CD14-positive monocyte (primary cell): ENCODE results near the gene DCAKD. TPM values are rescaled to one million over a fixed set of nuclear protein-coding genes. Genes with fewer than 3 reads are reported as not detected.

Experiments
- DNase-seq, 3 donors: peaks; one replicate each; pipeline ENCODE4 v3.0.0-alpha.2; 2011 to 2022
- H2AFZ ChIP-seq: 2 replicates; pipeline ENCODE4 v1.6.0; 2012; ENCODE audit warnings: mild to moderate bottlenecking, low read depth, low read length, inconsistent platforms; ENCODE audit not compliant: insufficient read depth, poor library complexity, severe bottlenecking
- H3K27ac ChIP-seq, 2 donors: 1 replicate in 1 of 2; 2 replicates in 1 of 2; pipeline ENCODE4 v1.5.1; 2012 to 2013; ENCODE audit warnings: low read length in 2 of 2, control low read depth in 1 of 2, inconsistent platforms in 1 of 2, low read depth in 1 of 2, mild to moderate bottlenecking in 1 of 2
- H3K27me3 ChIP-seq, 2 donors: one replicate each; pipeline versions ENCODE4 v1.6.0 to v1.6.1; 2011 to 2013; ENCODE audit warnings: low read length in 2 of 2; ENCODE audit not compliant: control insufficient read depth in 2 of 2, insufficient read depth in 2 of 2
- H3K36me3 ChIP-seq, 2 donors: replicated peaks in 1 of 2; 1 replicate in 1 of 2; 2 replicates in 1 of 2; pipeline versions ENCODE4 v1.5.1 to v1.6.1; 2012 to 2013; ENCODE audit warnings: low read length in 2 of 2, control low read depth in 1 of 2, inconsistent platforms in 1 of 2, mild to moderate bottlenecking in 1 of 2; ENCODE audit not compliant: insufficient read depth in 2 of 2, control insufficient read depth in 1 of 2
- H3K4me1 ChIP-seq, 2 donors: 1 replicate in 1 of 2; 2 replicates in 1 of 2; pipeline versions ENCODE4 v1.5.1 to v1.6.1; 2012 to 2013; ENCODE audit warnings: low read length in 2 of 2, control low read depth in 1 of 2, inconsistent platforms in 1 of 2, mild to moderate bottlenecking in 1 of 2, moderate library complexity in 1 of 2; ENCODE audit not compliant: insufficient read depth in 2 of 2, control insufficient read depth in 1 of 2
- H3K4me2 ChIP-seq: replicated peaks from 2 replicates; pipeline ENCODE3; 2012; ENCODE audit warnings: low read length, moderate library complexity, mild to moderate bottlenecking; ENCODE audit not compliant: poor library complexity, severe bottlenecking; ENCODE audit errors: extremely low read depth
- H3K4me3 ChIP-seq, 3 experiments: fragments of 200-600 bp in 1 of 3; sonication (generic) in 1 of 3; replicated peaks in 1 of 3; 1 replicate in 2 of 3; 2 replicates in 1 of 3; pipeline ENCODE4 v1.5.1; 2011 to 2013; ENCODE audit warnings: low read length in 3 of 3, mild to moderate bottlenecking in 3 of 3, control low read depth in 2 of 3, low read depth in 2 of 3, inconsistent platforms in 1 of 3, moderate library complexity in 1 of 3
- H3K79me2 ChIP-seq: 2 replicates; pipeline ENCODE4 v1.6.0; 2012; ENCODE audit warnings: mild to moderate bottlenecking, control low read depth, inconsistent platforms, low read length, moderate library complexity; ENCODE audit not compliant: insufficient read depth
- H3K9ac ChIP-seq: 2 replicates; pipeline ENCODE4 v1.6.0; 2017; ENCODE audit warnings: low read length, mild to moderate bottlenecking; ENCODE audit not compliant: insufficient read depth, poor library complexity, severe bottlenecking
- H3K9me3 ChIP-seq, 2 donors: replicated peaks in 1 of 2; 1 replicate in 1 of 2; 2 replicates in 1 of 2; pipeline versions ENCODE4 v1.5.1 to v1.6.1; 2012 to 2013; ENCODE audit warnings: low read length in 2 of 2, control low read depth in 1 of 2; ENCODE audit not compliant: control insufficient read depth in 1 of 2, insufficient read depth in 1 of 2
- H4K20me1 ChIP-seq: 2 replicates; pipeline ENCODE4 v1.6.0; 2012; ENCODE audit warnings: mild to moderate bottlenecking, low read length, control low read depth, moderate library complexity; ENCODE audit not compliant: insufficient read depth
- H3K27ac Mint-ChIP-seq, 7 donors: one replicate each; pipeline ENCODE4 v1.8.0; 2020; ENCODE audit warnings: mild to moderate bottlenecking in 7 of 7, mixed read lengths in 7 of 7, moderate library complexity in 6 of 7, inconsistent platforms in 2 of 7
- H3K27me3 Mint-ChIP-seq, 3 donors: one replicate each; pipeline ENCODE4 v1.8.0; 2021 to 2022; ENCODE audit warnings: low read depth in 3 of 3, mild to moderate bottlenecking in 3 of 3, mixed read lengths in 3 of 3, moderate library complexity in 3 of 3, inconsistent platforms in 1 of 3
- H3K36me3 Mint-ChIP-seq, 2 donors: one replicate each; pipeline ENCODE4 v1.8.0; 2020; ENCODE audit warnings: mixed read lengths in 2 of 2, inconsistent platforms in 1 of 2, mild to moderate bottlenecking in 1 of 2
- H3K4me1 Mint-ChIP-seq: one replicate; pipeline ENCODE4 v1.8.0; 2020; ENCODE audit warnings: mild to moderate bottlenecking, mixed read lengths
- H3K4me3 Mint-ChIP-seq, 2 donors: one replicate each; pipeline ENCODE4 v1.8.0; 2020; ENCODE audit warnings: mild to moderate bottlenecking in 2 of 2, mixed read lengths in 2 of 2, moderate library complexity in 1 of 2
- H3K9me3 Mint-ChIP-seq, 7 donors: one replicate each; pipeline ENCODE4 v1.8.0; 2020 to 2022; ENCODE audit warnings: mixed read lengths in 7 of 7, mild to moderate bottlenecking in 6 of 7, moderate library complexity in 6 of 7, inconsistent platforms in 2 of 7
- CTCF ChIP-seq: fragments of 200-600 bp; IDR thresholded peaks from one replicate; pipeline ENCODE4 v1.8.0; 2022; ENCODE audit warnings: antibody characterized with exemption, mild to moderate bottlenecking
- WGBS: methylation state at CpG from one replicate; pipeline ENCODE4 v1.1.5; 2013; ENCODE audit warnings: missing lambda C conversion rate; ENCODE audit not compliant: insufficient coverage; 5-methylcytosine and 5-hydroxymethylcytosine counted together
- intact Hi-C, 2 donors: fragments of 100-400 bp; cut with micrococcal nuclease; formaldehyde crosslinking; loops; one replicate each; pipeline versions ENCODE4 v1.15.0 to v1.15.1; 2023
- polyA plus RNA-seq, 3 donors: library from polyadenylated mRNA; depleted of rRNA in 1 of 3; unstranded in 2 of 3; stranded (reverse) in 1 of 3; fragments of 300-500 nt in 2 of 3; fragments of >200 nt in 1 of 3; fragmentation: Illumina TruSeq in 2 of 3; gene quantifications; 1 replicate in 2 of 3; 2 replicates in 1 of 3; pipeline ENCODE4 v1.2.3, GENCODE V29; 2012 to 2021

DCAKD gene
- polyA plus RNA-seq, 3 donors: 6.6 to 10.0 (median 8.7) TPM

- Histone ChIP-seq H3K27ac (no peak overlapping the region), H3K9me3 (no peaks in the 10 kb centered on the region), H3K79me2 (no peaks in the 10 kb centered on the region), H3K27me3 (no peaks in the 10 kb centered on the region), H2AFZ (no peak overlapping the region), H3K4me1 (no peaks in the 10 kb centered on the region), H3K4me3 (no peak overlapping the region), H3K9ac (no peak overlapping the region), H4K20me1 (no peaks in the 10 kb centered on the region), H3K36me3 (peaks cover 30 to 41% of the 10 kb centered on the region in 2 donors), H3K4me2 (no peak overlapping the region)
- TF ChIP-seq CTCF: no peak
- 77% methylated on average over 5 of the region's 14 CpGs for WGBS
- no peak for DNase-seq
- Mint-ChIP-seq H3K4me3 (no peak overlapping the region), H3K27ac (peak overlapping the region in 1 of 7 donors; percentile 71), H3K9me3 (no peaks in the 10 kb centered on the region), H3K36me3 (peaks cover 30 to 53% of the 10 kb centered on the region in 2 donors), H3K4me1 (peaks cover 2% of the 10 kb centered on the region), H3K27me3 (no peaks in the 10 kb centered on the region)
- intact Hi-C loops: no loop called here
These were observed 15.6 kb downstream of the DCAKD start for GRCh38 chr17:45035848-45036247.

GRCh38 chr17:45034599-45034998 is 16.8 kb downstream of the DCAKD start:
- H3K36me3 Mint-ChIP-seq: peaks cover 41 to 66% of the 10 kb centered on the region in 2 donors
- Histone ChIP-seq H3K4me3 (no peak overlapping the region), H3K4me1 (no peaks in the 10 kb centered on the region), H3K79me2 (no peaks in the 10 kb centered on the region), H3K9me3 (no peaks in the 10 kb centered on the region), H3K36me3 (peaks cover 42 to 54% of the 10 kb centered on the region in 2 donors), H4K20me1 (no peaks in the 10 kb centered on the region), H3K27me3 (no peaks in the 10 kb centered on the region), H3K9ac (no peak overlapping the region), H3K4me2 (no peak overlapping the region), H3K27ac (no peak overlapping the region), H2AFZ (no peak overlapping the region)
- H3K27me3 Mint-ChIP-seq: no peaks in the 10 kb centered on the region
- WGBS: 98% methylated on average over 13 of the region's 14 CpGs
- no peak for TF ChIP-seq CTCF
- no peak overlapping the region for H3K4me3 Mint-ChIP-seq
- H3K4me1 Mint-ChIP-seq: peaks cover 2% of the 10 kb centered on the region
- H3K27ac Mint-ChIP-seq: no peak overlapping the region
- no peak for DNase-seq
- intact Hi-C loops: no loop called here
- H3K9me3 Mint-ChIP-seq: no peaks in the 10 kb centered on the region
